ENCODE data around the gene REEP2. TPM values are rescaled to one million over a fixed set of nuclear protein-coding genes. Genes with fewer than 3 reads are reported as not detected.

REEP2 gene
- total and polyA plus RNA-seq, 2 experiments from 2014 or later, result 20.5 to 29.8 TPM

GRCh38 chr5:138468966-138469539 is 30.2 kb downstream of the REEP2 start (continued):
- TF ChIP-seq CTCF (conservative IDR thresholded peaks at IDR 0.05; ENCODE audit: low read depth in 2 of 2) (no peak), ZNF331 (CRISPR knock-in tag; IDR thresholded peaks at IDR 0.05; ENCODE audit: low read depth) (no peak), ZNF114 (CRISPR knock-in tag; IDR thresholded peaks at IDR 0.05) (no peak), ETS1 (IDR thresholded peaks at IDR 0.05) (no peak), EZH2 (IDR thresholded peaks at IDR 0.05; ENCODE audit: low read depth, unreplicated experiment) (no peak), STAT1 (IDR thresholded peaks at IDR 0.05; ENCODE audit: unreplicated experiment) (no peak), NANOG (IDR thresholded peaks at IDR 0.05; ENCODE audit: borderline replicate concordance) (no peak)

GRCh38 chr5:138469540-138470321 is 30.9 kb downstream of the REEP2 start:
- Histone ChIP-seq H3K27me3 (ENCODE audit: insufficient read depth) (peaks cover 26% of the 10 kb centered on the region), H3K4me3 (no peak overlapping the region), H4K20me1 (replicated peaks; ENCODE audit: insufficient read depth) (peaks cover 14% of the 10 kb centered on the region; the same call in 1 of the 2 replicates), H3K79me2 (replicated peaks; ENCODE audit: insufficient read depth) (no peaks in the 10 kb centered on the region), H3K9me2 (ENCODE audit: insufficient read depth) (no peaks in the 10 kb centered on the region), H3K4me2 (no peak overlapping the region), H3K27ac (ENCODE audit: low read depth) (no peak overlapping the region), H3F3A (replicated peaks; ENCODE audit: low read depth) (peaks cover 9% of the 10 kb centered on the region), H3K36me3 (ENCODE audit: insufficient read depth) (0 out of 2 replicates have a peak, but pooled peaks cover 3% of the 10 kb centered on the region), H3K4me1 (ENCODE audit: insufficient read depth) (peaks cover 5% of the 10 kb centered on the region), H2AFZ (no peak overlapping the region)
- H3K4me1 Mint-ChIP-seq, result peaks cover 29% of the 10 kb centered on the region; the same call in 2 of the 3 replicates
- no peak overlapping the region for H3K27ac Mint-ChIP-seq
- DNase-seq (ENCODE audit: low spot score) (no peak), ATAC-seq (peak; percentile 7)
- TF ChIP-seq ZNF114 (CRISPR knock-in tag; IDR thresholded peaks at IDR 0.05) (0 out of 2 replicates have a peak, but pooled peaks have one; percentile 11), NANOG (IDR thresholded peaks at IDR 0.05; ENCODE audit: borderline replicate concordance) (no peak)
- peaks cover 28% of the 10 kb centered on the region for H3K36me3 Mint-ChIP-seq (ENCODE audit: low read depth)
- H3K27me3 Mint-ChIP-seq (ENCODE audit: insufficient read depth, low read depth, poor library complexity), result peaks cover 49% of the 10 kb centered on the region
- peaks cover 15% of the 10 kb centered on the region; the same call in 2 of the 3 replicates for H3K9me3 Mint-ChIP-seq
- no peak overlapping the region for H3K4me3 Mint-ChIP-seq

Measured in GM23338 (cell line).